Ovary (tissue), 3 donors: ENCODE measurements around the gene UBXN7.

ENCODE experiments used
- EP300 ChIP-seq: sonication (generic); formaldehyde crosslinking; IDR thresholded peaks from one replicate; pipeline ENCODE4 v1.6.1; 2017; ENCODE audit warnings: antibody characterized with exemption
- POLR2A ChIP-seq: fragments of 450-650 bp; IDR thresholded peaks from one replicate; pipeline ENCODE4 v1.6.1; 2017; ENCODE audit warnings: antibody characterized with exemption, mild to moderate bottlenecking, moderate library complexity
- TF ChIP-seq, protein P1 (sequence below), 3 donors: fragments of 450-650 bp in 2 of 3; fragments of 200-600 bp in 1 of 3; IDR thresholded peaks; one replicate each; pipeline versions ENCODE4 v1.5.1 to v1.8.0; 2016 to 2022; ENCODE audit warnings: antibody characterized with exemption in 3 of 3, mild to moderate bottlenecking in 1 of 3
- donor health status: DM: no; HTN: no; CAD: no.

- TF ChIP-seq, protein P1, sequence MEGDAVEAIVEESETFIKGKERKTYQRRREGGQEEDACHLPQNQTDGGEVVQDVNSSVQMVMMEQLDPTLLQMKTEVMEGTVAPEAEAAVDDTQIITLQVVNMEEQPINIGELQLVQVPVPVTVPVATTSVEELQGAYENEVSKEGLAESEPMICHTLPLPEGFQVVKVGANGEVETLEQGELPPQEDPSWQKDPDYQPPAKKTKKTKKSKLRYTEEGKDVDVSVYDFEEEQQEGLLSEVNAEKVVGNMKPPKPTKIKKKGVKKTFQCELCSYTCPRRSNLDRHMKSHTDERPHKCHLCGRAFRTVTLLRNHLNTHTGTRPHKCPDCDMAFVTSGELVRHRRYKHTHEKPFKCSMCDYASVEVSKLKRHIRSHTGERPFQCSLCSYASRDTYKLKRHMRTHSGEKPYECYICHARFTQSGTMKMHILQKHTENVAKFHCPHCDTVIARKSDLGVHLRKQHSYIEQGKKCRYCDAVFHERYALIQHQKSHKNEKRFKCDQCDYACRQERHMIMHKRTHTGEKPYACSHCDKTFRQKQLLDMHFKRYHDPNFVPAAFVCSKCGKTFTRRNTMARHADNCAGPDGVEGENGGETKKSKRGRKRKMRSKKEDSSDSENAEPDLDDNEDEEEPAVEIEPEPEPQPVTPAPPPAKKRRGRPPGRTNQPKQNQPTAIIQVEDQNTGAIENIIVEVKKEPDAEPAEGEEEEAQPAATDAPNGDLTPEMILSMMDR (IDR thresholded peaks at IDR 0.05) = peak in 1 of 3 donors; percentile 6
- TF ChIP-seq POLR2A (peak; percentile 48), EP300 (no peak)
These were observed 114.3 kb downstream of the UBXN7 start, which contains the start of gene DYNLT2B for GRCh38 chr3:196317687-196318467.
